Parathyroid adenoma (tissue), 2 donors: ENCODE results near the gene TNPO2.
"Not testable (repeated sequence)": the region's sequence is repeated elsewhere in the genome, so short reads cannot be mapped to it uniquely, and the experiment has no call there.

Source experiments
- H2AFZ ChIP-seq: fragments of 300-600 bp; sonication (generic); one replicate; pipeline ENCODE4 v1.7.0; 2017; ENCODE audit warnings: antibody characterized with exemption, mild to moderate bottlenecking
- H3K27ac ChIP-seq: fragments of 300-600 bp; sonication (generic); one replicate; pipeline ENCODE4 v1.7.0; 2017
- H3K27me3 ChIP-seq: fragments of 300-600 bp; sonication (generic); one replicate; pipeline ENCODE4 v1.7.0; 2017; ENCODE audit warnings: low read length; ENCODE audit not compliant: control insufficient read depth, insufficient read depth
- H3K36me3 ChIP-seq: fragments of 300-600 bp; sonication (generic); one replicate; pipeline ENCODE4 v1.7.0; 2017; ENCODE audit warnings: low read length; ENCODE audit not compliant: control insufficient read depth, insufficient read depth
- H3K4me1 ChIP-seq: fragments of 300-600 bp; sonication (generic); one replicate; pipeline ENCODE4 v1.7.0; 2017; ENCODE audit warnings: control low read depth
- H3K4me2 ChIP-seq: fragments of 300-600 bp; sonication (generic); one replicate; pipeline ENCODE4 v1.7.0; 2017; ENCODE audit warnings: low read length
- H3K4me3 ChIP-seq: fragments of 300-600 bp; sonication (generic); one replicate; pipeline ENCODE4 v1.7.0; 2017; ENCODE audit warnings: low read depth, low read length
- H3K79me2 ChIP-seq: fragments of 300-600 bp; sonication (generic); one replicate; pipeline ENCODE4 v1.7.0; 2017; ENCODE audit warnings: control low read depth
- H3K9ac ChIP-seq: fragments of 300-600 bp; sonication (generic); one replicate; pipeline ENCODE4 v1.7.0; 2017; ENCODE audit warnings: mild to moderate bottlenecking
- H3K9me3 ChIP-seq: fragments of 300-600 bp; sonication (generic); one replicate; pipeline ENCODE4 v1.7.0; 2017; ENCODE audit warnings: low read length; ENCODE audit not compliant: control insufficient read depth
- TF ChIP-seq, protein P1 (sequence below): fragments of 300-600 bp; sonication (generic); IDR thresholded peaks from one replicate; pipeline ENCODE4 v1.7.0; 2017; ENCODE audit warnings: antibody characterized with exemption, mild to moderate bottlenecking
- donor health status: primary hyperparathyroidism.

Gene TNPO2

DNA sequence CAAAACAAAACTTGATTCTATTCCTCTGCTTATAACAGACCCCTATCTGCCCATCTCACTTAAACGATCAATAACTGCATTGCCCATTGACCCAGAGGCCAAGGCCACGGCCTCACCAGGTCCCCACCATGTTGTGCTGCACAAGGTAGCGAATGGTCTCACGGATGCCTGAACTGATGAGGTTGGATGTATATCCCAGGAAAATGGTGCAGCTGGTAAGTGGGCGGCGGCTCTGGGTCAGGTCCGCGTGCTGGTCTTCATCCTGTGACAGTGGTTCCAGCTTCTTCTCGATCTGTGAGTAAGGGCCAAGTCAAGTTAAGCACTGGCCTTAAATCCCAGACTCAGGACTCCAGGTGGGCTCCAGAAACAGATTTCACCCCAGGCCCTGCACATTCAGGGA is 43.7 kb downstream of the TNPO2 start:
- H3K4me2 ChIP-seq, result no peak overlapping the region
- H3K4me3 ChIP-seq, result no peak overlapping the region
- no peaks in the 10 kb centered on the region for H3K36me3 ChIP-seq
- TF ChIP-seq, protein P1, sequence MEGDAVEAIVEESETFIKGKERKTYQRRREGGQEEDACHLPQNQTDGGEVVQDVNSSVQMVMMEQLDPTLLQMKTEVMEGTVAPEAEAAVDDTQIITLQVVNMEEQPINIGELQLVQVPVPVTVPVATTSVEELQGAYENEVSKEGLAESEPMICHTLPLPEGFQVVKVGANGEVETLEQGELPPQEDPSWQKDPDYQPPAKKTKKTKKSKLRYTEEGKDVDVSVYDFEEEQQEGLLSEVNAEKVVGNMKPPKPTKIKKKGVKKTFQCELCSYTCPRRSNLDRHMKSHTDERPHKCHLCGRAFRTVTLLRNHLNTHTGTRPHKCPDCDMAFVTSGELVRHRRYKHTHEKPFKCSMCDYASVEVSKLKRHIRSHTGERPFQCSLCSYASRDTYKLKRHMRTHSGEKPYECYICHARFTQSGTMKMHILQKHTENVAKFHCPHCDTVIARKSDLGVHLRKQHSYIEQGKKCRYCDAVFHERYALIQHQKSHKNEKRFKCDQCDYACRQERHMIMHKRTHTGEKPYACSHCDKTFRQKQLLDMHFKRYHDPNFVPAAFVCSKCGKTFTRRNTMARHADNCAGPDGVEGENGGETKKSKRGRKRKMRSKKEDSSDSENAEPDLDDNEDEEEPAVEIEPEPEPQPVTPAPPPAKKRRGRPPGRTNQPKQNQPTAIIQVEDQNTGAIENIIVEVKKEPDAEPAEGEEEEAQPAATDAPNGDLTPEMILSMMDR, result no peak
- H3K9me3 ChIP-seq, result no peaks in the 10 kb centered on the region
- H3K4me1 ChIP-seq, result peaks cover 4% of the 10 kb centered on the region
- H3K79me2 ChIP-seq, result peaks cover 2% of the 10 kb centered on the region
- H3K27me3 ChIP-seq, result no peaks in the 10 kb centered on the region
- H2AFZ ChIP-seq, result no peak overlapping the region
- no peak overlapping the region for H3K27ac ChIP-seq
- no peak overlapping the region for H3K9ac ChIP-seq

DNA sequence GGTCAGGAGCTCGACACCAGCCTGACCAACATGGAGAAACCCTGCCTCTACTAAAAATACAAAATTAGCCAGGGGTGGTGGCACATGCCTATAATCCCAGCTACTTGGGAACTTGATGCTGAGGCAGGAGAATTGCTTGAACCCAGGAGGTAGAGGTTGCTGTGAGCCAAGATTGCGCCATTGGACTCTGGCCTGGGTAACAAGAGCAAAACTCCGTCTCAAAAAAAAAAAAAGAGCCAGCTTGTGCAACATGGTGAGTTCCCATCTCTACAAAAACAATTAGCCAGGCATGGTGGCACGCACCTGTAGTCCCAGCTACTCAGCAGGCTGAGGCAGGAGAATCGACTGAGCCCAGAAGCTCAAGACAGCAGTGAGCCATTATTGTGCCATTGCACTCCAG is 45.7 kb downstream of the TNPO2 start:
- not testable (repeated sequence) for H3K9me3 ChIP-seq, H3K36me3 ChIP-seq, H3K4me1 ChIP-seq, H2AFZ ChIP-seq, H3K4me3 ChIP-seq, H3K4me2 ChIP-seq, H3K79me2 ChIP-seq, H3K9ac ChIP-seq, H3K27me3 ChIP-seq, H3K27ac ChIP-seq

DNA sequence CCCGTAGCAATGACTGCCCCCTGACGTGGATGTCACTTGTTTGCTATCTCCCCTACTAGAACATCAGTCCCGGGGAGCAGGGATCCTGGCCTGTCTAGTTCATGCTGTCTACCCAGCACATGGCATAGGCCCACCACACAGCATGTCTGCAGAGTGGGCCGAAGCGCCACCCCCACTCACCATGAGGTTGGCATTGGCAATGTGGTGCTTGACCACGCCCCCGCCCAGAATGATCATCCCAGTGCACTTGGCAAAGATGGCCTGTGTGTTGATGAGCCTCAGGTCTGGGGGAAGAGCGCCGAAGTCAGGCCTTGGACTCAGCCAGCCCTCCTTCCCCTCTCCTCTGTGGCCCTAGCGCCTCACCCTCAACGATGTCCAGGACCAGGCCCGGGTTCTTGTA is 46.8 kb downstream of the TNPO2 start:
- H3K27ac ChIP-seq, result peak overlapping the region; percentile 2
- H3K36me3 ChIP-seq, result no peaks in the 10 kb centered on the region
- TF ChIP-seq, protein P1, result no peak
- H2AFZ ChIP-seq, result no peak overlapping the region
- no peak overlapping the region for H3K4me3 ChIP-seq
- no peak overlapping the region for H3K9ac ChIP-seq
- H3K79me2 ChIP-seq, result peaks cover 2% of the 10 kb centered on the region
- no peak overlapping the region for H3K4me2 ChIP-seq
- H3K4me1 ChIP-seq, result peaks cover 4% of the 10 kb centered on the region
- H3K27me3 ChIP-seq, result no peaks in the 10 kb centered on the region
- H3K9me3 ChIP-seq, result no peaks in the 10 kb centered on the region

DNA sequence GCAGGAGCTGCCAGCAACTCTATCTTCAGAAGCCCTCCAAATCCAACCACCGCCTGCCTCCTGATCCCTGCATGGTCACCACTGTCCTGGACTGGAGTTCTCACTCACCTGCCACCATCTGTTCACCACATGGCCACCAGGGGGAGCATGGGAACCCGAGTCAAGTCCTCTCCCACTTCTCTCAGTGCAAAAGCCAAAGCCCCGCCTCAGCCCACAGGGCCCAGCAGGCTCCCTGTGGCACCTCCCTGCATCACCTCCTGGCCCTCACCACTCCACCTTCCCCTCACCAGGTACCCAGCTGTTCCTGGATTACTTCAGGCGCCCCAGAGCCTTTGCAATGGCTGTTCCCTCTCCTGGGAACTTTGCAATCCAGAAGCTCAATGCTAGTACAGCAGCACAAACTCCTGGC is 47.3 kb downstream of the TNPO2 start:
- Histone ChIP-seq H3K4me3 (no peak overlapping the region), H3K4me1 (peaks cover 4% of the 10 kb centered on the region), H3K36me3 (no peaks in the 10 kb centered on the region), H2AFZ (no peak overlapping the region), H3K27ac (peak overlapping the region; percentile 2), H3K27me3 (no peaks in the 10 kb centered on the region), H3K9ac (no peak overlapping the region), H3K4me2 (no peak overlapping the region), H3K9me3 (no peaks in the 10 kb centered on the region), H3K79me2 (peaks cover 2% of the 10 kb centered on the region)
- TF ChIP-seq, protein P1, result peak; percentile 86

DNA sequence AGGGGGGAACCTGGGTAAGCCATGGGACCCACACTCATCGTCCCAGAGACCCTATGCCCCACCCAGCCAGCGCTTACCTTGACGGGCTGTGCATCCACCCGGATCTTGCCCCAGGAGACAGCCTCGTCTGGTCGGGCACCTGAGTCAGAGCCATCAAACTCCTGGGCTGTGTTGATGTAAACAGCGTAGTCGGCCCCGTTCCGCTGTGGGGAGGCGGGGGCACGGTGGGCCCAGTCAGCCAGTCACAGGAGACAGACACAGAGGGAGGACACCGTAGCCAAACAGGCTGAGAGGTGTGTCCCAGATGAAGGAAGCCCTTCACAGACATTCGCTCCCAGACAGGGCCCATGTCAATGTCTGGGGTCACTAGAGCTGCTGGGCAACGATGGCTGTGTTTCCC is 47.8 kb downstream of the TNPO2 start:
- peaks cover 4% of the 10 kb centered on the region for H3K4me1 ChIP-seq
- no peak overlapping the region for H2AFZ ChIP-seq
- TF ChIP-seq, protein P1, result no peak
- no peak overlapping the region for H3K27ac ChIP-seq
- H3K36me3 ChIP-seq, result no peaks in the 10 kb centered on the region
- H3K4me2 ChIP-seq, result no peak overlapping the region
- H3K9ac ChIP-seq, result no peak overlapping the region
- H3K79me2 ChIP-seq, result peaks cover 2% of the 10 kb centered on the region
- no peak overlapping the region for H3K4me3 ChIP-seq
- no peaks in the 10 kb centered on the region for H3K9me3 ChIP-seq
- no peaks in the 10 kb centered on the region for H3K27me3 ChIP-seq
